MG63 (cell line): ENCODE results near the gene KRT5. TPM values are rescaled to one million over a fixed set of nuclear protein-coding genes. Genes with fewer than 3 reads are reported as not detected.
A peak's percentile ranks its signal among the peaks of the same experiment; 100 is the strongest.

Source experiments
- DNase-seq: peaks from one replicate; pipeline ENCODE4 v3.0.0-alpha.2; 2020
- H3K27me3 ChIP-seq: fragments of 250-450 bp; sonication (Bioruptor Pico); 2 replicates; pipeline ENCODE4 v1.5.1; 2020; ENCODE audit warnings: mild to moderate bottlenecking, moderate library complexity
- H3K36me3 ChIP-seq: fragments of 250-450 bp; sonication (Bioruptor Pico); 2 replicates; pipeline ENCODE4 v1.5.1; 2020; ENCODE audit warnings: mild to moderate bottlenecking, moderate library complexity
- H3K4me3 ChIP-seq: fragments of 250-450 bp; sonication (Bioruptor Pico); 2 replicates; pipeline ENCODE4 v1.5.1; 2020; ENCODE audit warnings: mild to moderate bottlenecking, moderate library complexity
- H3K9me3 ChIP-seq: fragments of 250-450 bp; sonication (Bioruptor Pico); 2 replicates; pipeline ENCODE4 v1.5.1; 2020; ENCODE audit warnings: mild to moderate bottlenecking, moderate library complexity
- total RNA-seq: library from RNA; depleted of rRNA; stranded (reverse); fragments of >200 nt; shearing (Covaris generic); gene quantifications from 2 replicates; pipeline ENCODE4 v1.2.3, GENCODE V29; 2014; ENCODE audit warnings: low replicate concordance

The KRT5 gene
- total RNA-seq, 1 experiment from 2014 or later: 0.23 TPM

GRCh38 chr12:52542157-52542556, 22.0 kb upstream of the KRT5 start:
- H3K4me3 ChIP-seq: no peak overlapping the region
- no peaks in the 10 kb centered on the region for H3K27me3 ChIP-seq
- no peaks in the 10 kb centered on the region for H3K36me3 ChIP-seq
- no peaks in the 10 kb centered on the region for H3K9me3 ChIP-seq
- DNase-seq: no peak

GRCh38 chr12:52541709-52542108, 21.5 kb upstream of the KRT5 start:
- H3K4me3 ChIP-seq: no peak overlapping the region
- no peaks in the 10 kb centered on the region for H3K27me3 ChIP-seq
- no peaks in the 10 kb centered on the region for H3K9me3 ChIP-seq
- DNase-seq: no peak
- H3K36me3 ChIP-seq: no peaks in the 10 kb centered on the region

- Histone ChIP-seq H3K27me3 (no peaks in the 10 kb centered on the region), H3K36me3 (no peaks in the 10 kb centered on the region), H3K9me3 (no peaks in the 10 kb centered on the region), H3K4me3 (no peak overlapping the region)
- no peak for DNase-seq
Observed at GRCh38 chr12:52540531-52540930, 20.3 kb upstream of the KRT5 start.

- Histone ChIP-seq H3K4me3 (no peak overlapping the region), H3K27me3 (no peaks in the 10 kb centered on the region), H3K36me3 (no peaks in the 10 kb centered on the region), H3K9me3 (no peaks in the 10 kb centered on the region)
- no peak for DNase-seq
Observed at GRCh38 chr12:52539821-52540173, 19.6 kb upstream of the KRT5 start.

- H3K36me3 ChIP-seq: no peaks in the 10 kb centered on the region
- H3K9me3 ChIP-seq: no peaks in the 10 kb centered on the region
- H3K4me3 ChIP-seq: no peak overlapping the region
- H3K27me3 ChIP-seq: no peaks in the 10 kb centered on the region
- DNase-seq: peak; percentile 66
Observed at GRCh38 chr12:52539083-52539820, 19.1 kb upstream of the KRT5 start.

- Histone ChIP-seq H3K27me3 (no peaks in the 10 kb centered on the region), H3K9me3 (no peaks in the 10 kb centered on the region), H3K4me3 (no peak overlapping the region), H3K36me3 (no peaks in the 10 kb centered on the region)
- DNase-seq: no peak
Observed at GRCh38 chr12:52537101-52537500, 16.9 kb upstream of the KRT5 start.

- Histone ChIP-seq H3K9me3 (no peaks in the 10 kb centered on the region), H3K36me3 (no peaks in the 10 kb centered on the region), H3K4me3 (no peak overlapping the region), H3K27me3 (no peaks in the 10 kb centered on the region)
- no peak for DNase-seq
Observed at GRCh38 chr12:52535574-52535973, 15.4 kb upstream of the KRT5 start.

GRCh38 chr12:52534482-52534881, 14.3 kb upstream of the KRT5 start:
- Histone ChIP-seq H3K27me3 (no peaks in the 10 kb centered on the region), H3K9me3 (no peaks in the 10 kb centered on the region), H3K4me3 (no peak overlapping the region), H3K36me3 (no peaks in the 10 kb centered on the region)
- DNase-seq: no peak

GRCh38 chr12:52533686-52534470, 13.7 kb upstream of the KRT5 start:
- no peak overlapping the region for H3K4me3 ChIP-seq
- no peak for DNase-seq
- H3K27me3 ChIP-seq: no peaks in the 10 kb centered on the region
- no peaks in the 10 kb centered on the region for H3K36me3 ChIP-seq
- no peaks in the 10 kb centered on the region for H3K9me3 ChIP-seq

GRCh38 chr12:52532636-52533035, 12.4 kb upstream of the KRT5 start:
- H3K27me3 ChIP-seq: no peaks in the 10 kb centered on the region
- H3K4me3 ChIP-seq: no peak overlapping the region
- H3K36me3 ChIP-seq: no peaks in the 10 kb centered on the region
- H3K9me3 ChIP-seq: no peaks in the 10 kb centered on the region
- DNase-seq: no peak

- Histone ChIP-seq H3K36me3 (no peaks in the 10 kb centered on the region), H3K27me3 (no peaks in the 10 kb centered on the region), H3K4me3 (no peak overlapping the region), H3K9me3 (no peaks in the 10 kb centered on the region)
- no peak for DNase-seq
Observed at GRCh38 chr12:52531566-52532300, 11.5 kb upstream of the KRT5 start.

- Histone ChIP-seq H3K9me3 (no peaks in the 10 kb centered on the region), H3K27me3 (no peaks in the 10 kb centered on the region), H3K4me3 (no peak overlapping the region), H3K36me3 (no peaks in the 10 kb centered on the region)
- no peak for DNase-seq
Observed at GRCh38 chr12:52530905-52531304, 10.7 kb upstream of the KRT5 start.

GRCh38 chr12:52530366-52530765, 10.2 kb upstream of the KRT5 start:
- Histone ChIP-seq H3K9me3 (no peaks in the 10 kb centered on the region), H3K36me3 (no peaks in the 10 kb centered on the region), H3K27me3 (no peaks in the 10 kb centered on the region), H3K4me3 (no peak overlapping the region)
- DNase-seq: no peak

- H3K4me3 ChIP-seq: no peak overlapping the region
- DNase-seq: no peak
- no peaks in the 10 kb centered on the region for H3K36me3 ChIP-seq
- no peaks in the 10 kb centered on the region for H3K27me3 ChIP-seq
- no peaks in the 10 kb centered on the region for H3K9me3 ChIP-seq
Observed at GRCh38 chr12:52529846-52530245, 9.7 kb upstream of the KRT5 start.

- Histone ChIP-seq H3K4me3 (no peak overlapping the region), H3K9me3 (no peaks in the 10 kb centered on the region), H3K27me3 (no peaks in the 10 kb centered on the region), H3K36me3 (no peaks in the 10 kb centered on the region)
- DNase-seq: no peak
Observed at GRCh38 chr12:52529417-52529816, 9.2 kb upstream of the KRT5 start.

GRCh38 chr12:52528641-52529143, 8.5 kb upstream of the KRT5 start:
- no peaks in the 10 kb centered on the region for H3K36me3 ChIP-seq
- no peaks in the 10 kb centered on the region for H3K9me3 ChIP-seq
- no peak overlapping the region for H3K4me3 ChIP-seq
- no peak for DNase-seq
- no peaks in the 10 kb centered on the region for H3K27me3 ChIP-seq

GRCh38 chr12:52527121-52527800, 7.1 kb upstream of the KRT5 start:
- no peaks in the 10 kb centered on the region for H3K9me3 ChIP-seq
- no peak for DNase-seq
- H3K36me3 ChIP-seq: no peaks in the 10 kb centered on the region
- no peaks in the 10 kb centered on the region for H3K27me3 ChIP-seq
- H3K4me3 ChIP-seq: no peak overlapping the region
